ENCODE results near the gene PSME1. TPM values are rescaled to one million over a fixed set of nuclear protein-coding genes. Genes with fewer than 3 reads are reported as not detected.

The PSME1 gene
- total and polyA plus RNA-seq, 5 donors: 99.8 to 141 (median 104) TPM

- Histone ChIP-seq H3K9me3 (ENCODE audit: control insufficient read depth, low read length) (no peaks in the 10 kb centered on the region), H3K27me3 (ENCODE audit: control insufficient read depth, insufficient read depth) (no peaks in the 10 kb centered on the region), H3K27ac (ENCODE audit: low read length) (no peak overlapping the region), H3K4me3 (ENCODE audit: low read length) (peak overlapping the region; percentile 61), H3K4me1 (ENCODE audit: control insufficient read depth, insufficient read depth, low read length) (peaks cover 3% of the 10 kb centered on the region)
- ATAC-seq (no peak), DNase-seq (no peak)
- 83% methylated on average over 6 of the region's 6 CpGs for WGBS
- intact Hi-C loops (cut with DNase I): no loop called here
These were observed 19.7 kb upstream of the PSME1 start for GRCh38 chr14:24116128-24116814.

- intact Hi-C loops (cut with DNase I): no loop called here
- Histone ChIP-seq H3K27me3 (ENCODE audit: control insufficient read depth, insufficient read depth) (no peaks in the 10 kb centered on the region), H3K4me1 (ENCODE audit: control insufficient read depth, insufficient read depth, low read length) (peaks cover 3% of the 10 kb centered on the region), H3K27ac (ENCODE audit: low read length) (no peak overlapping the region), H3K4me3 (ENCODE audit: low read length) (no peak overlapping the region), H3K9me3 (ENCODE audit: control insufficient read depth, low read length) (no peaks in the 10 kb centered on the region)
- DNase-seq (peak in 1 of 3 donors; percentile 50), ATAC-seq (no peak)
- 90% methylated on average over 6 of the region's 6 CpGs for WGBS
These were observed 18.8 kb upstream of the PSME1 start for GRCh38 chr14:24117179-24117578.

DNA sequence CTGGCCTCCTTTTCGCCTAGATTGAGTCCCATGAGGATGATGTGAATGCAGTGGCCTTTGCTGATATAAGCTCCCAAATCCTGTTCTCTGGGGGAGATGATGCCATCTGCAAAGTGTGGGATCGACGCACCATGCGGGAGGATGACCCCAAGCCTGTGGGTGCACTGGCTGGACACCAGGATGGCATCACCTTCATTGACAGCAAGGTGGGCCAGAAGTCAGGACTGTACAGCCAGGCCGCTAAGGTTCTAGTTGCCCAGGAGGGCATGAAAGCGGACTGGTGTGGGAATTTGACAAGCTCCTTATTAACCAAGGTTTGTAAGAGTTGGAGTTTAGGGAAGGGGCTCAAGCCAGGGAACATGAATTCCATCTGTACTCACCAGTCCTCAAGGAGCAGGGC, 16.3 kb upstream of the PSME1 start:
- Histone ChIP-seq H3K4me1 (ENCODE audit: control insufficient read depth, insufficient read depth, low read length) (peaks cover 3% of the 10 kb centered on the region), H3K4me3 (ENCODE audit: low read length) (no peak overlapping the region), H3K27me3 (ENCODE audit: control insufficient read depth, insufficient read depth) (no peaks in the 10 kb centered on the region), H3K27ac (ENCODE audit: low read length) (no peak overlapping the region), H3K9me3 (ENCODE audit: control insufficient read depth, low read length) (no peaks in the 10 kb centered on the region)
- intact Hi-C loops (cut with DNase I): no loop called here
- 98% methylated on average over 6 of the region's 6 CpGs for WGBS
- ATAC-seq (no peak), DNase-seq (no peak)

GRCh38 chr14:24121210-24121609, 14.8 kb upstream of the PSME1 start:
- intact Hi-C loops (cut with DNase I): no loop called here
- Histone ChIP-seq H3K27me3 (ENCODE audit: control insufficient read depth, insufficient read depth) (no peaks in the 10 kb centered on the region), H3K9me3 (ENCODE audit: control insufficient read depth, low read length) (no peaks in the 10 kb centered on the region), H3K4me1 (ENCODE audit: control insufficient read depth, insufficient read depth, low read length) (no peaks in the 10 kb centered on the region), H3K4me3 (ENCODE audit: low read length) (no peak overlapping the region), H3K27ac (ENCODE audit: low read length) (no peak overlapping the region)
- ATAC-seq (no peak), DNase-seq (no peak)
- 95% methylated on average over 8 of the region's 8 CpGs for WGBS

DNA sequence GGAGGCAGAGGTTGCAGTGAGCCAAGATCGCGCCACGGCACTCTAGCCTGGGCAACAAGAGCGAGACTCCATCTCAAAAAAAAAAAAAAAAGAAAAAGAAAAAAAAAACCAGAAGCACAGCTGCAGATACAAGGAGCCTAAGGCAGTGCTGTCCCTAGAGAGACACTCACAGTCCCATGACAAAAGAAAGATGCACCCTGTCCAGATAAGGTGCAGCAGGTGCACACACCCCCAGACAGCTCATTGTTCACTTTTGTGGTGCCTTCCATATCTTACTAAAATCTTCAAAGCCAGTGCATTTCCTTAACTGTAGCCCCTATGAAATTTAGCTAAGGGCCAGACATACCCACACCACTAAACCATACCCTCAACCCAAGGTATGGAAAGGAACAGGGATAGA, 13.6 kb upstream of the PSME1 start:
- Histone ChIP-seq H3K9me3 (ENCODE audit: control insufficient read depth, low read length) (no peaks in the 10 kb centered on the region), H3K27me3 (ENCODE audit: control insufficient read depth, insufficient read depth) (no peaks in the 10 kb centered on the region), H3K27ac (ENCODE audit: low read length) (no peak overlapping the region), H3K4me1 (ENCODE audit: control insufficient read depth, insufficient read depth, low read length) (no peaks in the 10 kb centered on the region), H3K4me3 (ENCODE audit: low read length) (no peak overlapping the region)
- DNase-seq (no peak), ATAC-seq (no peak)
- intact Hi-C loops (cut with DNase I): no loop called here
- 96% methylated on average over 4 of the region's 4 CpGs for WGBS

DNA sequence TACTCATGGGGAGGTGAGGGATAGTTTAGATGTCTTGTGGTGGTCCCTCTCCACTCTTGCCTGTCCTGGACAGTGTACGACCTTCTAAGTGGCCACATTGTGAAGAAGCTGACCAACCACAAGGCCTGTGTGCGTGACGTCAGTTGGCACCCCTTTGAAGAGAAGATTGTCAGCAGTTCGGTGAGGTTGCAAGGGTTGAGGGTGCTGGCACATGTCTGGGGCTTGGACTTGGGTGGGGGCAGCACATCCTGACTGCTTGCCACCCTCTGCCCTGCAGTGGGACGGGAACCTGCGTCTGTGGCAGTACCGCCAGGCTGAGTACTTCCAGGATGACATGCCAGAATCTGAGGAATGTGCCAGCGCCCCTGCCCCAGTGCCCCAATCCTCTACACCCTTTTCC, 13.1 kb upstream of the PSME1 start:
- Histone ChIP-seq H3K9me3 (ENCODE audit: control insufficient read depth, low read length) (no peaks in the 10 kb centered on the region), H3K4me3 (ENCODE audit: low read length) (no peak overlapping the region), H3K27me3 (ENCODE audit: control insufficient read depth, insufficient read depth) (no peaks in the 10 kb centered on the region), H3K4me1 (ENCODE audit: control insufficient read depth, insufficient read depth, low read length) (no peaks in the 10 kb centered on the region), H3K27ac (ENCODE audit: low read length) (no peak overlapping the region)
- 76% methylated on average over 8 of the region's 8 CpGs for WGBS
- intact Hi-C loops (cut with DNase I): no loop called here
- DNase-seq (no peak), ATAC-seq (peak in 1 of 2 donors; percentile 25)

DNA sequence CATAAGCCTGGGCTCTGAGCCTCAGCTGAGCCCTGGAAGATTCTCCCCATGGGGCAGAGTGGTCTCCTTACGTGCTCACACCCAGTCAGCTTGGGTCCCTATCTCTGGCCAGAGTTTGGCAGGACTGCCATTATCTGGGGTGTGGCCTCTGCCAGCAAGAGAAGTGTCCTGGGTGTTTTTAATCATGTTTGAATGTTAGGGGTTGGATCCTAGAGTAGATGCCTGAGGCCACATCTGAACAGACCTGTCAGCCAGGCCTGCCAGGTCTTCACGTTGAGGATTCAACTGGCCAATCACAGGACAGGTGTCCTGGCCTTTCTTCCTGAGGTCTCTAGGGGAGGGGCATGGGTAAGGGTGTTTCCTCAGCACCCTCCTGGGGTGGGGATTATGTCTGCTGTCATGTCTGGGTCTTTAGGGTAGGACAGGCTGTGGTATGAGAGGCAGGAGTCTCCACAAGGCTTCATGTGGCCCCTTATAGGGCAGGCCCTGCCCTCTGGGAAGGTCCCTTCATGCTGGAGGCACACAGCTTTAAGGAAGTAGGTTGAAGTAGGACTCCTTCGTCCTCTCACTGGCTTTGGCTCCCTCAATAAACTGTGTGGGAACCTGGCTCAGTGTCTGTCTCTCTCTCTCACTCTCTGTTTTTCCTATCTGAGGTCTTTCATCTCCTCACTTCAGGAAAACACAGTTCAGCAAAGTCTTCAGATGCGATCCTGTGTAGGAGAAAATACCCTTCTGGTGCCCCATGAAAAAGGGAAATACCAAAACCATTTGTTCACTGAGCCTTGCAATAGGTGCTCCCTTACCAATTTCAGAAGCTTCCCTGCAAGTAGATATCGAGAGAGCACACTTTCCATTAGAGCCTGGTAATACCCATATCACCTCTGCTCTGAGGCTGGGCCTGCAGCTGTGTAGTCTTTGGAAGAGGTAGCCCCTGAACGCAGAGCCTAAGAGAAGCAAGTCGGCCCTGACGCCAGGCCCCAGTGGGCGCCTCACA, 12.3 kb upstream of the PSME1 start:
- ATAC-seq: peak; percentile 5 to 25
- intact Hi-C loops (cut with DNase I): no loop called here
- DNase-seq: no peak
- Histone ChIP-seq H3K9me3 (ENCODE audit: control insufficient read depth, low read length) (no peaks in the 10 kb centered on the region), H3K27me3 (ENCODE audit: control insufficient read depth, insufficient read depth) (no peaks in the 10 kb centered on the region), H3K4me3 (ENCODE audit: low read length) (no peak overlapping the region), H3K27ac (ENCODE audit: low read length) (no peak overlapping the region), H3K4me1 (ENCODE audit: control insufficient read depth, insufficient read depth, low read length) (no peaks in the 10 kb centered on the region)
- WGBS: 81% methylated on average over 9 of the region's 9 CpGs

- intact Hi-C loops (cut with DNase I): no loop called here
- Histone ChIP-seq H3K4me3 (ENCODE audit: low read length) (no peak overlapping the region), H3K27me3 (ENCODE audit: control insufficient read depth, insufficient read depth) (no peaks in the 10 kb centered on the region), H3K9me3 (ENCODE audit: control insufficient read depth, low read length) (no peaks in the 10 kb centered on the region), H3K27ac (ENCODE audit: low read length) (no peak overlapping the region), H3K4me1 (ENCODE audit: control insufficient read depth, insufficient read depth, low read length) (peaks cover 6% of the 10 kb centered on the region)
- no peak for ATAC-seq
- DNase-seq: no peak
These were observed 9.1 kb upstream of the PSME1 start for GRCh38 chr14:24126939-24127338.

DNA sequence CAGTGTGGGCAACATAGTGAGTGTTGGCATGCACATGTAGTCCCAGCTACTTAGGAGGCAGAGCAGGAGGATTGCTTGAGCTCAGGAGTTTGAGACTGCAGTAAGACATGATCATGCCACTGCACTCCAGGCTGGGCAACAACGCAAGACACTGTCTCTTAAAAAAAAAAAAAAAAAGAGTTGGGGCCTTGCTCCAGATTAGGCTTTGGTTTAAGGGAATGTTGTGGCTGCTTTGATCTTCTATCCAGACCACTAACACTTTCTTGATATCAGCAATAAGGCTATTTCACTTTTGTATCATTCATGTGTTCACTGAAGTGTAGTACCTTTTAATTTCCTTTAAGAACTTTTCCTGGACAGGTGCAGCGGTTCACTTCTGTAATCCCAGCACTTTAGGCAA, 8.3 kb upstream of the PSME1 start:
- Histone ChIP-seq H3K4me3 (ENCODE audit: low read length) (no peak overlapping the region), H3K27ac (ENCODE audit: low read length) (no peak overlapping the region), H3K4me1 (ENCODE audit: control insufficient read depth, insufficient read depth, low read length) (peaks cover 6% of the 10 kb centered on the region), H3K27me3 (ENCODE audit: control insufficient read depth, insufficient read depth) (no peaks in the 10 kb centered on the region), H3K9me3 (ENCODE audit: control insufficient read depth, low read length) (no peaks in the 10 kb centered on the region)
- no peak for ATAC-seq
- WGBS: 90% methylated on average over 2 of the region's 2 CpGs
- intact Hi-C loops (cut with DNase I): no loop called here
- DNase-seq: no peak

GRCh38 chr14:24129410-24129998, 6.5 kb upstream of the PSME1 start:
- no peaks in the 10 kb centered on the region for H3K27me3 ChIP-seq (ENCODE audit: control insufficient read depth, insufficient read depth)
- WGBS: 91% methylated on average over 8 of the region's 8 CpGs
- ATAC-seq (no peak), DNase-seq (no peak)
- intact Hi-C loops (cut with DNase I): no loop called here
- H3K27ac ChIP-seq (ENCODE audit: low read length): no peak overlapping the region
- H3K9me3 ChIP-seq (ENCODE audit: control insufficient read depth, low read length): no peaks in the 10 kb centered on the region
- peaks cover 6% of the 10 kb centered on the region for H3K4me1 ChIP-seq (ENCODE audit: control insufficient read depth, insufficient read depth, low read length)
- H3K4me3 ChIP-seq (ENCODE audit: low read length): no peak overlapping the region

DNA sequence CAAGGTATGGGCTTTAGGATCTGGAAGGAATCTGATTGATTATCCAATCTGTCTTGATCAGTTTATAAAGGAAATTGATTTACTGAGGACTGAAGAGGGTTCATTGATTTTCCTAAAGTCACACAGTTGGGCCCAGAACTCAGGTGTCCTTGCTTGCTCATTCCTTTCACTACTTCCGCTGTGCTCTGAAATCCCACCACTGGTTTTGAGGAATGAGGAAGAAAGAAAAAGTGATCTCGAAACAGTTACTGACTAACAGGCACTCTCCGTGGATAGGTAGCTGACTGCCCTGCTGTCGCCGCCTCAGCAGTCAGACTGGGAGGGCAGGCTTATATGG, 5.6 kb upstream of the PSME1 start, which contains the start of gene FITM1:
Gene FITM1 (plus strand): TSS at position 280 of the 337 bp plus-strand sequence. CDS start 905 bp downstream, outside the sequence.
- DNase-seq: no peak
- H3K4me1 ChIP-seq (ENCODE audit: control insufficient read depth, insufficient read depth, low read length): peaks cover 6% of the 10 kb centered on the region
- H3K27ac ChIP-seq (ENCODE audit: low read length): peak within 1 kb of the TSS; percentile 99
- intact Hi-C loops (cut with DNase I): no loop called here
- no peak within 1 kb of the TSS for H3K4me3 ChIP-seq (ENCODE audit: low read length)
- ATAC-seq: no peak
- no peaks in the 10 kb centered on the region for H3K9me3 ChIP-seq (ENCODE audit: control insufficient read depth, low read length)
- no peaks in the 10 kb centered on the region for H3K27me3 ChIP-seq (ENCODE audit: control insufficient read depth, insufficient read depth)
- 87% methylated on average over 5 of the region's 5 CpGs for WGBS

Data from right cardiac atrium (tissue), 5 donors.